ENCODE data around the gene MYH13. TPM values are rescaled to one million over a fixed set of nuclear protein-coding genes. Genes with fewer than 3 reads are reported as not detected.

MYH13 gene
- total RNA-seq, 2 experiments from 2014 or later, result not detected

GRCh38 chr17:10327640-10328039 is 45.2 kb downstream of the MYH13 start:
- Mint-ChIP-seq H3K9me3 (no peaks in the 10 kb centered on the region), H3K27me3 (peaks cover 4% of the 10 kb centered on the region), H3K4me1 (ENCODE audit: low read depth) (no peaks in the 10 kb centered on the region), H3K27ac (no peak overlapping the region), H3K36me3 (ENCODE audit: low read depth) (no peaks in the 10 kb centered on the region), H3K4me3 (no peak overlapping the region)
- POLR2A ChIA-PET, result interaction anchor here (1.2 kb wide), 1 partner anchor 284 kb away, joined by 3 read pairs; no protein-coding TSS in a partner anchor
- peak; percentile 95 for TF ChIP-seq CTCF (IDR thresholded peaks at IDR 0.05)
- ATAC-seq (peak; percentile 80), DNase-seq (peak; percentile 92)
- CTCF ChIA-PET, result interaction anchor here (0.9 to 8.2 kb wide), 12 partner anchors 8 to 288 kb away, joined by 3 to 96 read pairs (median 5); no protein-coding TSS in a partner anchor
- intact Hi-C loops (cut with micrococcal nuclease), result loop anchor here (5.0 kb wide), 1 partner anchor 285 kb away; no protein-coding TSS in a partner anchor

GRCh38 chr17:10325031-10325695 is 47.6 kb downstream of the MYH13 start:
- no peak for TF ChIP-seq CTCF (IDR thresholded peaks at IDR 0.05)
- intact Hi-C loops (cut with micrococcal nuclease), result loop anchor here (5.0 kb wide), 1 partner anchor 287 kb away; no protein-coding TSS in a partner anchor
- Mint-ChIP-seq H3K4me1 (ENCODE audit: low read depth) (no peaks in the 10 kb centered on the region), H3K36me3 (ENCODE audit: low read depth) (no peaks in the 10 kb centered on the region), H3K4me3 (no peak overlapping the region), H3K27me3 (peaks cover 4% of the 10 kb centered on the region), H3K27ac (no peak overlapping the region), H3K9me3 (no peaks in the 10 kb centered on the region)
- DNase-seq, result no peak
- no peak for ATAC-seq
- ChIA-PET POLR2A (no interaction called here), CTCF (interaction anchor here (0.8 to 8.2 kb wide), 6 partner anchors 8 to 322 kb away, joined by 3 to 96 read pairs (median 4); no protein-coding TSS in a partner anchor)

GRCh38 chr17:10323812-10324610 is 48.8 kb downstream of the MYH13 start:
- Mint-ChIP-seq H3K36me3 (ENCODE audit: low read depth) (no peaks in the 10 kb centered on the region), H3K9me3 (no peaks in the 10 kb centered on the region)

GRCh38 chr17:10318535-10318934 is 54.3 kb downstream of the MYH13 start:
- POLR2A ChIA-PET, result no interaction called here
- TF ChIP-seq CTCF (IDR thresholded peaks at IDR 0.05), result no peak
- peaks cover 3% of the 10 kb centered on the region for H3K4me1 Mint-ChIP-seq (ENCODE audit: low read depth)
- peaks cover 9% of the 10 kb centered on the region for H3K27me3 Mint-ChIP-seq
- ATAC-seq, result no peak
- no peaks in the 10 kb centered on the region for H3K9me3 Mint-ChIP-seq
- CTCF ChIA-PET, result interaction anchor here (1.3 to 2.4 kb wide), 4 partner anchors 9 to 301 kb away, joined by 4 to 7 read pairs (median 5); no protein-coding TSS in a partner anchor
- H3K36me3 Mint-ChIP-seq (ENCODE audit: low read depth), result no peaks in the 10 kb centered on the region
- no peak overlapping the region for H3K4me3 Mint-ChIP-seq
- intact Hi-C loops (cut with micrococcal nuclease), result no loop called here
- DNase-seq, result no peak
- no peak overlapping the region for H3K27ac Mint-ChIP-seq

More at GRCh38 chr17:10323812-10324610, 48.8 kb downstream of the MYH13 start:
- intact Hi-C loops (cut with micrococcal nuclease), result no loop called here
- Mint-ChIP-seq H3K27ac (no peak overlapping the region), H3K4me3 (no peak overlapping the region), H3K27me3 (peaks cover 2% of the 10 kb centered on the region), H3K4me1 (ENCODE audit: low read depth) (no peaks in the 10 kb centered on the region)
- no peak for DNase-seq
- no peak for ATAC-seq
- ChIA-PET CTCF (interaction anchor here (2.0 to 8.2 kb wide), 2 partner anchors 292 to 296 kb away, joined by 5 to 96 read pairs; no protein-coding TSS in a partner anchor), POLR2A (no interaction called here)
- no peak for TF ChIP-seq CTCF (IDR thresholded peaks at IDR 0.05)
